NCI-H524 treated with DMSO at 0.1 percent for 48 hours (cell line): ENCODE measurements around the gene PLIN5.
"Not testable (repeated sequence)": the region's sequence is repeated elsewhere in the genome, so short reads cannot be mapped to it uniquely, and the experiment has no call there.

Experiments used
- DNase-seq: peaks from one replicate; lab custom pipeline; 2025; lab: John Stamatoyannopoulos, UW

The PLIN5 gene

DNA sequence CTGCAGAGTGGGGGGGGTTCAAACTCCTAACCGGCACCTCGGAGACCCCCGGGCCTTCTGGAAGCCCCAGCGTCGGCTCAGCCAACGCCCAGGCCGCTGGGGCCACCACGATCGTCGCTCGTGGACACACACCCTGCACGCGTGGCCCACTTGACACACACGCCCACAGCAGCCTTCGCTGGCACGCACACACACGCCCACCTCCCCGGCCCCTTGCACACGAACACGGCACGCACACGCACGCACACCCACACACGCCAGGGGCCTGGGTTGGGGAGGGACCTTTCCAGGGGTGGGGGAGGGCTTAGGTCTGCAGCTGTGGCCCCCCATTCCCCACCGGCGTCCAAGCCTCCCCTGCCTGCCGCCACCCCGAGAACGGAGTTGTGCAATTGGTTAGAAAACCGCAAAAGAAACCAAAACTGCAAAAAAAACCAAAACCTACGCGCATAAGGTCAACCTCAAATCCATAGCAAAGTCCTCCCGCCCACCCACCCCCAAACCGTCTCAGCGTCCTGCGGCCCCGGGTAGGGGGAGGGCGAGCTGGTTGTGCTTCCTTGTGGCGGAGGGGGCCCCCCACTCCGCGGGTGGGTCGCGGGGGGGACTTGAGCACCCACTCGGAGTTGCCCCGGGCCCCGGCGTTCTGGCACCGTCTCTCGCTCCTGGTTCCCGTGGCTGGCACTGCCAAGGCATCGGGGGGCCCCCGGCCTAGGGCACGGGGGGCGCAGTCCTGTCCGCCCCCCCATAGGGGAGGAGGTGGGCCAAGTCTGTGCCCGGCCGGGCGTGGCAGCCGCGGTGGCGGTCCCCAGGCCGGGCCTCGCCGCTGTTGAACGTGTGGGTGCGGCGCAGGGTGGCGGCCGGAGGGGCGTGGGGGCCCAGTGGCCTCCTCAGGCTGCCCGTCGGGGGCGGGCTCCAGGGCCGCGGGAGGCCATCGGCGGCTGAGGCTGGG, 8.1 kb upstream of the PLIN5 start:
- no peak for DNase-seq

GRCh38 chr19:4541806-4542145, 6.8 kb upstream of the PLIN5 start:
- DNase-seq = not testable (repeated sequence)

- no peak for DNase-seq
Observed at GRCh38 chr19:4541114-4541805, 6.2 kb upstream of the PLIN5 start.

- no peak for DNase-seq
Observed at GRCh38 chr19:4539693-4540581, 4.9 kb upstream of the PLIN5 start, which contains the start of gene LRG1. Gene LRG1 (minus strand): TSS chr19:4540036. CDS start chr19:4540013, 23 bp downstream.

DNA sequence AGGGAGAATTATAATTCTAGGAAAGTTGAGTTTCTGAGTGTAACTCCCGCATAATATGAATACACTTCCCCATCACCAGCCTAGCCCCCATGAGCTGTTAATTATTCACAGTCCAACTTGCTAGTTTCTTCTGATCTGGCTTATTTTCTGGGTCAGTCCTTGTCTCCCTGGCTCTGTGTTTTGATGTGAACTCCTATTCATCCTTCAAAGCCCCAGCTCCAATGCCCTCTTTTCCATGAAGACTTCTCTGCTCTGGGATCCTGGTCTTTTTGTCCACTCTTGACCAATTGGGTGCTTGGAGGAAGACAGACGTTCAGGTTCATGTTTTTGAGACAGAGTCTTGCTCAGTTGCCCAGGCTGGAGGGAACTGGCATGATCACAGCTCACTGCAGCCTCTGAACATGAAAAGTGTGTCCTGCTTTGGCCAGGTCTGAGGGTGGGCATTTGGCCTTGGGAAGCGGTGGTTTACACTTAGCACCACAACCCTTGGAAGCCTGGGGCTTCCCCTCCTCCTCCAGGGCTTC, 4.2 kb upstream of the PLIN5 start:
- DNase-seq = no peak

DNA sequence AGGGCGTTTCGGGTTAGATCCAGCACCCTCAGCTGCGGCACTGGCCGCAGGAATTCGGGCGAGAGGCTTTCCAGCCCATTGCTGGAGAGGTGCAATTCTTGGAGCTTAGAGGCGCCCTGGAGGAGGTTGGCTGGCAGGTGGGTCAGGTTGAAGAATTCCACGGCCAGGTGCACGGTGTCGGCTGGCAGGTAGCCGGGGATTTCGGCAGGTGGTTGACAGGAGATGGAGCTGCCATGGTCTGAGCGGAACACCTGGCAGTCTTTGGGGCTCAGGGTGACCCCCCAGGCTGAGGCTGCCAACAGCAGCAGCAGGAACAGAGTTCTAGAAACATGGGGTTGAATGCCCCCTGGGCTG, 3.6 kb upstream of the PLIN5 start:
- no peak for DNase-seq

DNA sequence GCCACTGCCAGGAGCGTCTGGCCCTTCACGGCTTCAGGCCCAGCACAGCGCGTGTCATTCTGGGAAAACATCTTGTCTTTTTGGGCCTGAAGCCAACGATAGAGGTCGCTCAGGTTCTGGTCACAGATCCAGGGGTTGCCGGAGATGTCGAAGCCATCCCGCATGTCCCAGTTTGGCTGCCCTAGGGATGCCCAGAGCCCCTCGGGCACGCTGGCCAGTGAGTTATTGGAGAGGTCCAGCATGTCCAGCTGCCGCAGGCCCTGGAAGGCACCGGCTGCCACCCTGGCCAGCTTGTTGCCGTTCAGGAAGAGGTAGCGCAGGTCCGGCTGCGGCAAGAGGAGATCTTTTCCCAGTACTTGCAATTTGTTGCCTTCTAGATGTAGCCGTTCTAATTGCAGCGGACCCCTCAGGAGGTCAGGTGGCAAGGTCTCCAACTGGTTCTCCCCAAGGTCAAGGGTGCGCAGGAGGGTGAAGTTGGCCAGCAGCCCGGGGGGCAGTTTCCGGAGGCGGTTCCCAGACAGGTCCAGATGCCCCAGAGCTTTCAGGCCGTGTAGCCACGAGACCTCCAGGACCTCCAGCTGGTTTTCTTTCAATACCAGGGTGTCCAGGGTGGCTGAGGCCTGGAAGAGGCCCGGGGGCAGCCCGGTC, 3.1 kb upstream of the PLIN5 start:
- no peak for DNase-seq

- DNase-seq = no peak
Observed at GRCh38 chr19:4536798-4537197, 1.8 kb upstream of the PLIN5 start.

- no peak for DNase-seq
Observed at GRCh38 chr19:4533835-4534424, 1.1 kb downstream of the PLIN5 start.

- DNase-seq = no peak
Observed at GRCh38 chr19:4533334-4533733, 1.7 kb downstream of the PLIN5 start.

DNA sequence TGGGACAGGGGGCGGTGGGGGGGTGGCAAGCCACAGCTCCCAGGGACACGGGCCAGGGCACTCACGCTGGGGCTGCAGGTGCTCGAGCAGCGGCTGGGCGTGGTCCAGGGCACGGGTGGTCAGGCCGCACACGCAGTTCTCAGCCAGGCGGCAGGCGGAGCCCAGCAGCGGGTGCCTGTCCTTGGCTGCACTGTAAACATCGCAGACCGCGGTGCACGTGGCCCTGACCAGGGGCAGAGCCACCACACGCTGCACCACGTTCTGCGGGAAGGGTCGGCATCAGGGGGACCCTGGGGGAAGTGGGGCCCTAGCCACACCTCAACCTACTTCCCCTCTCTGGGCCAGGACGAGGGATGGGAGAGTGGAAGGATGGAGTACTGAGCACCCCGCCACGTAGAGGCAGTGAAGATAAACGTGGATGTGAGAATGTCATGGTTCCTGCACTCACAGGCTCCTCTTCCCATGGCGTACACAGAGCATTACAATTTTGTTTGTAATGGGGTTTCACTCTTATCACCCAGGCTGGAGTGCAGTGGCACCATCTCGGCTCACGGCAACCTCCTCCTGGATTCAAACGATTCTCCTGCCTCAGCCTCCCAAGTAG, 3.4 kb downstream of the PLIN5 start:
- no peak for DNase-seq

DNA sequence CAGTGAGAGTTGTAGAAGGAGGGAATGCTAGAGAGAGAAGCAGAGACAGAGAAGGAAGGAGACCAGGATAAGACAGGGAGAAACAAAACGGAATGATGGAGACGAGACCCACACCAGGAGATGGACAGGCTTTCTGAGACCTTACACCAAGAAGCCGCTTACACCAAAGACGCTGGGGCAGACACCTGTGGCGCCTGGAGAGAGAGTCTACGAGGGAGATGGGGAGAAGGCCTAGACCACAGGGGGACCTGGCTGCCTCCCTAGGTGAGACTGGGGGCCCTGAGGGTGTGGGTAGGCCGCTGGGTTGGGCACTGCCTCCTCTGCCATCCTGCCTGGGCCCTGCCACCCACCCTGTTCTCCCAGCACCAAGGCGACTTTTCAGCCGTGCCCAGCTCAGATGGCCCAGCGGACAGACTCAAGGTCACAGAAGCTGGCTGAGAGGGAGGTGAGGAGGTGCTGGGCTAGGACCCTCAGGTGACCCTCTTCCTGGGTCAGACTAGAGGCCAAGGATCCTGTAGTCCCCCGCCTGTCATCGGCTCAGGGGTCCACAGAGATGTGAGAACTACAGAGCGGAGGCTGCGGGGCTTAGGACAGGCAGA, 5.0 kb downstream of the PLIN5 start:
- no peak for DNase-seq

DNA sequence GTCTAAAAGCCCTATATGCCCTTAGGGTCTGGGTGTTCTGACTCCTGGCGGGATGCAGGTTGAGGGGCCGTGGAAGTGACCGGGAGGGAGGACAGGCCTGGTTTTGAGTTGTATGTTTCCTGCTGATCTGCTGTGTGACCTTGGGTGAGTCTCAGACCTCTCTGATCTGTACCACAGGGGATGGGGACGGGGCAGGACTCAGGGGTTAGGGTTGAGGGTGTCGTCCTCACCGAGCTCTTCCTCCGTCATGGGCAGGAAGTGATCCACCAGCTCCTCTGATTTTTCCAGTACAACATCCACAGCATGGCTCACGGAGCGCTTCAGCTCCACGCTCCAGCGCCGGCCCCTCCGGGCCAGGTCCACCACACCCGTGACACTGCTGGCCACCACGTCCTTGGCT, 6.2 kb downstream of the PLIN5 start:
- no peak for DNase-seq

- DNase-seq = not testable (repeated sequence)
Observed at GRCh38 chr19:4527377-4527776, 7.6 kb downstream of the PLIN5 start.

GRCh38 chr19:4525563-4526002, 9.4 kb downstream of the PLIN5 start:
- no peak for DNase-seq

GRCh38 chr19:4524808-4525562, 10.0 kb downstream of the PLIN5 start:
- DNase-seq = no peak

DNA sequence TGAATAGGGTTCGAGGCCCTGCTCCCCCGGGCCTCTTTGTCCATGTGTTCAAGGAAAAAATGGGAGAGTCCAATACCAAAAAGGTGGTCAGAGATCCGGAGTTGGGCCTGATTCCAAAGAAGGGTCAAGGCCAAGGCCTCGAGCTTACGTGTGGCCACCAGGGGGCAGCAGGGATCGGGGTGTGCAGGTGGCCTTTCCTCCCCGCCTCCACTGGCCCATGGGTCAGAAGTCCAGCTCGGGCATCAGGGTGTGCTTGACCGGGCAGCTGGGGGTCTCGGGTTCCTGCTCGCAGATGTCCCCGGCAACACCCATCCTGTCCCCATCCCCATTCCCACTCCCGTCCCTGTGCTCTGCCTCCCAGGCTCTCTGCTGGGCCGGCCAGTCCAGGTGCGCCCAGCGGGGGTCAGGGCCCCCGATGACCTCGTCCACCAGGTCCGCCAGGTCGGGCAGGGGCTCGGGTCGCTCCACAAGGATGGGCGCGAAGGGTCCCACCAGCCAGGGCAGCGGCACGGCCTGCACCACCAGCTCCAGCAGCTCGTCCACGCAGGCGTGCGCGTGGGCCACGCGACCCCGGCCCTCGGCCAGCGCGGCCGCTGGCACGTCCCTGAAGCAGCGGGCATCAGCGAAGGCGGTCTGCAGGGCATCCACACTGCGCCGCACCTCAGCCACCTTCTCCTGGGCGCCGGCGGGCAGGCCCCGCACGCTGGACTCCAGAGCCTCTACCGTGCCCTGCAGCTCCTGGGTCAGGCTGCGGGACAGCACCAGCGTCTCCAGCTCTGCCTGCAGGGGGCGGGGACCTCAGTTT, 11.5 kb downstream of the PLIN5 start:
- no peak for DNase-seq

DNA sequence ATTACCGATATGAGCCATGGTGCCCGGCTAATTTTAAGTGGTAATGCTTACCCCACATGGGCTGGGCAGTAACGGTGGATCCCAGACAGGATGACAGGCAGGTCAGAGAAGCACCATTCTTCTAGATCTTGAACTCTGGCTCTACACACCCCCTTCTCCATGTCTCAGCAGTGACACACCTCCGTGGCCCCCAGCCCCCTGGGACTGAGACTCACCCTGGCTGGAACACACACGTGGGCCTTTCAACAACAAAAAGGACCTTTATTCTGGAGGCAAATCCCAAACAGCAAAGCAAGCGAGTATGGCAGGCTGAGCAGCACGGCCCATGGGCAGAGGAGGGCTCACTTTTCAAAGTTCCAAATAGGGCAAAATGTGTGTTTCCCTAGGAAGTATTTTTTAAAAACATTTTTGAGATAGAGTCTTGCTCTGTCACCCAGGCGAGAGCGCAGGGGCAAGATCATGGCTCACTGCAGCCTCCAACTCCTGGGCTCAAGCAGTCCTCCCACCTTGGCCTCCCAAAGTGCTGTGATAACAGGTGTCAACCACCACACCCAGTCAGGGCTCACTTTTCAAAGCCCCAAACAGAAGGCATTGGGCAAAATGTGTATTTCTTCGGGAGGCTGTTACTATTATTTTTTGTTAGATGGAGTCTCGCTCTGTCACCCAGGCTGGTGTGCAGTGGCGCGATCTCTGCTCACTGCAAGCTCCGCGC, 12.6 kb downstream of the PLIN5 start:
- no peak for DNase-seq
